Activated CD4-positive, CD25-positive, alpha-beta regulatory T cell treated with anti-CD3 and anti-CD28 coated beads, Interleukin-2, amount 50 U/mL, for 72 hours (primary cell): ENCODE results near the gene DCANP1.
A peak's percentile ranks its signal among the peaks of the same experiment; 100 is the strongest.

Experiments
- DNase-seq: peaks from one replicate; pipeline ENCODE4 v3.0.0; 2021

Gene DCANP1

GRCh38 chr5:135456238-135457099 is 9.3 kb upstream of the DCANP1 start:
- peak; percentile 21 for DNase-seq

- DNase-seq = peak; percentile 16
These were observed 8.7 kb upstream of the DCANP1 start for GRCh38 chr5:135455876-135456237.

DNA sequence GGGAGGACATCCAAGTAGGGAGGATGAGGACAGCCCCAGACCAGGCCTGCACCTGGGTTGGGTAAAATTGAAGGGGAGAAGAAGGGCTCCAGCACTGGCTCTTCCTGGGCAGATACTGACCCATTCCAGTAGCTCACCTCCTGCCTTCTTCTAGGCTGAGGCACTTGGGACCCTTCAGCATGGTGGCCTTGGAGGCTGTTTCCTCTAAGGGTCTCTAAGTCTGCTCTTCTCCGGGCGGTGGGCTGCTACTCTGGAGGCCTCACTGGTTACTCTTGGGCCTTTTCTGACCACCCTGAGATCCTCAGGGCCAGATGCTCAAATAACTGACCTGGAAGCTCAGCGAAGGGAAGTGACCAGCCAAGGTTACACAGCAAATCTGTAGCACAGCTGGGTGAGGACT is 7.8 kb upstream of the DCANP1 start:
- peak; percentile 16 for DNase-seq

DNA sequence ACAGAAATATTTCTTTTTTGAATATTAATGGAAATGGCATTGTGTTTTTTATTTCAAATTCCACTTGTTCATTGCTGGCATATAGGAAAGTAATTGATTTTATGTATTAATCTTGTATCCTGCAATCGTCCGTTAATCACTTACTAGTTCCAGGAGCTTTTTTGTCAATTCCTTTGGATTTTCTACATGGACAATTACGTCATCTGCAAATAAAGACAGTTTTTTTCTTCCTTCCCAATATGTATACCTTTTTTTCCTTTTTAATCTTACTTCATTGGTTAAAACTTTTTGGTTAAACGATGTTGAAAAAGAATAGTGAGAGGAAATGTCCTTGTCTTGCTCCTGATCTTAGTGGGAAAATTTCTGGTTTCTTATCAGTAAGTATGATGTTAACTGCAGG is 6.5 kb upstream of the DCANP1 start:
- DNase-seq = no peak

DNA sequence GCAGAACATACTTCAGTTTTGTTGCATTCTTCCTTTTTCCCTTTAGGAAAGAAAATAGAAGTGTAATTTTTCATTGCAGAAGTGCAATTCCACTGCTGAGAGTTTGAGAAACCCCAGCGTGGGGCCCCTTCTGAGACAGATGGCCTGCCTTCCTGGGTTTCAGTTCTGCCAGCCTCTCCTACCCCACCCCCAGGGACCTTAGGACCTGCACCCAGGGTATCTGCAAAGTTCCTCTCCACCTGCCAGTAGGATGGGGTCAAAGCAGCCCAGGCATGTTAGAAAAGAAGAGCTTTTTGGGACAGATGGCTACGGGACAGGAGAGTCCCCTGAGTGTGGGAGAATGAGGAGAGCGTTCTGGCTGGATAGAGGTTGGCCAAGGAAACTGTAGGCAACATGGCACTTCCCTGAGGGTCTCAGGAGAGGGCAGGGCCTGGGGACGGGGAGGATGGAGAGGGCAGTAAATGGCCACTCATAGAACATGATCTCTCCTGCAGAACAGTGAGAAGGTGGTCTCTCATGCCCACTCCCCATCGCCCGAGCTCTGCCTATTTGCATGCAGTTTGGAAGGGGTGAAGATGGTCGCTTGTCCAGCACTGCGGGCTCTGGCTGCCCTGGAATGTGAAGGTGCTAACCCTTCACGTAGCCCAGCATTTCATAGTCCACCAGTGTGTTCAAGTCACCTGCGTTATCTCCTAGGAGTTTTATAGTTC is 5.3 kb upstream of the DCANP1 start, which contains the start of gene TIFAB:
TIFAB (minus strand) TSS at position 31 of the 710 bp plus-strand sequence. CDS start 2,412 bp downstream, outside the sequence.
- DNase-seq = no peak

DNA sequence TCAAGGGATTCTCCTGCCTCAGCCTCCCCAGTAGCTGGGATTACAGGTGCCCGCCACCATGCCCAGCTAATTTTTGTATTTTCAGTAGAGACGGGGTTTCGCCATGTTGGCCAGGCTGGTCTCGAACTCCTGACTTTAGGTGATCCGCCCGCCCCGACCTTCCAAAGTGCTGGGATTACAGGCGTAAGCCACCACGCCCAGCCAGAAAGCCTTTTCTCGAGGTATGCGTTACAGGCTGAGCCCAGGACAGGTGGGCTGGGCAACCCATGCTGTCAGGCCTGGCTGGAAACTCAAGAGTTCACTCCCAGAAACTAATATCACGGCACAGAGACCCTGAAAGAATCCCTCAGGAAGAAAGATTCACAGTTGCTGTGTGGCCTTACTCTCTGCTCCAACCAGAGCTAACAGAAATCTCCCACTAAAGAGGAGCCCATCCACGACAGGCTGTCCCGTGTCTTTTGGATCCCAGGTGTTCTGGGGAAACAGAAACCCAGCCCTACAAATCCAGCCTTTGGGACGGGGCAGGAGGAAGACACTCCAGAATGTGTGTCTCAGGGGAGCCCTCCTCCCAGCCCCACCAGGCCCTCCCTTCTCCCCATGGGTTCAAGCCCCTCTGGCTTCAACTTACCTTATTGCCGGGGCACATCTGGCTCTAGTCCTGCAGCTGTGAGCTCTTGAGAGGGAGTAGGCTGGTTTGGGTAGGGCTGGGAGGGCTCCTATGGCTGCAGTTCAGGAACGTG is 4.6 kb upstream of the DCANP1 start:
- DNase-seq = no peak

DNA sequence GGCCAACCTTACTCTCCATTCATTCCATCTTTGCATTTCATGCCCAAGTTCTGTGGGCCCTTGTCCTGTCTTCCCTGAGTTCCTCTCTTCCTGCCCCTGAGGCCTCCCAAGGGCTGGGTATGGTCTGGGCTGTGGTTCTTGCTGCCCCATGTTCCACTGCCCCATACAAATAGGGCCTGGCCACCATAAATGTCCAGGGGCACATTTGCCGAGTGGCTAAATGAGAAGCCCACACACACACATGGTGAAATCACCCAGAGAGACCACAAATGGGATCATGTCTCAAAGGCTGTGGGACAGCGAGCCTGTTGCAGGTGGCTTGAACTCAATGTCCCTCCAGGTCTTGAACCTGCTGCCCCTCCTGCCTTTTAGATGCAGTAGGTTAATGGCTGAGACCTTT is 3.8 kb upstream of the DCANP1 start:
- no peak for DNase-seq

DNA sequence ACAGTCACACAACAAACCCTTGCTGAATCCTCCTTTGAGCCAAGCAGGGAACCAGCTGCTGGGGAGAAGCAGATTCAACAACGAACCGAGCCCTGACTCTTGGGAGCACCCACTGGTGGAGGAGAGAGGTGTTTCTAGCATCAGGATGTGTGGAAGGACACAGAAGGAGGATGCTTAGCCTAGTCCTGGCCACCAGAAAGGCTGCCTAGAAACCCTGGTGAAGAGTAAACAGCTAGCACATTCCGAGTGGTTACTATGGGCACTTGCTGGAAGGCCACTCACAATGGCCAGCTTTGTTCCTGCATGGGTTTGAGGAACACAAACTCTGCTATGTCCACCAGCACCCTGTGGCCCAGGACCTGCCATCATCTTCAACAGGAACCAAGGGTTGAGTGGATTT is 3.2 kb upstream of the DCANP1 start:
- no peak for DNase-seq

- DNase-seq = no peak
These were observed 2.5 kb upstream of the DCANP1 start for GRCh38 chr5:135449644-135450043.

- no peak for DNase-seq
These were observed 1.8 kb upstream of the DCANP1 start for GRCh38 chr5:135448791-135449507.

GRCh38 chr5:135448071-135448739 is 1.1 kb upstream of the DCANP1 start:
- no peak for DNase-seq

DNA sequence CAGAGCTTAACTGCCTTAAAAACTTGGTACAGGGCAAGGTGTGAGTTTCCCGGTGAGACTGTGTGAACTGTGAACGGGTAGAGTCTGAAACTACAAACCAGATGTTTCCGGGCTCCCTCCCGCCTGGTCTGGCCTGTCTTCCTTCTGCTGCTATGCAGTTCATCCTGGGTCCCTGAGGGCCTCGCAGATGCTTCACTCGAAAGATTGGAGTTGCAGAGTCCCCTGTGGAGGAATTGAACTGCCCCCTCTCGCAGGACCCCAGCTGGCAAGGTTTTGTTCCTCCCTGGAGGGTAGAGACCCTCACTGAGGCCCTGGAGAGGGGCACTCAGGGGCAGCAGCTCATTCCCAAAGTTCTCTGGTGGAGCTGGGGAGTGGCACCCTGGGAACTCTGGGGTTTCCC is 533 bp downstream of the DCANP1 start:
- DNase-seq = no peak

- no peak for DNase-seq
These were observed 942 bp downstream of the DCANP1 start for GRCh38 chr5:135446206-135446605.

GRCh38 chr5:135445306-135445985 is 1.7 kb downstream of the DCANP1 start:
- DNase-seq = no peak

DNA sequence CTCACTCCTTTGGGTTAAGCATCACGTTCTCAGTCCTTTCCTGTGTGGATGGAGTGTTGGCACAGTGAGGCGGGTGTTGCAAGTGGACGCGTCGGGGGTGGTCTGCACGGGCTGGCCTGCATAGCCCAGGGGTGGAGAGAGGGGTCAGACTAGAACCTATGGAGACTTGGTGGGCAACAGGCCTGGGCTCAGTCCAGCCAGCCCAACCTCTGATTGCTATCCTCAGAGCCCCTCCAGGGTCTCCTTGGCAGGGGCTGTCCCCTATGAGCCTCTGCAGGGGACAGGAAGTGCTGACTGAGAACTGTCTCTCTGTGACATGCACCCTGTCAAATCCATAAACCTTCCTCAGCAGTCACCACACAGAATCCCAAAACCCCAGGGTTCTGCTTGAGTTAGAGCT is 2.3 kb downstream of the DCANP1 start:
- DNase-seq = no peak

- no peak for DNase-seq
These were observed 2.8 kb downstream of the DCANP1 start for GRCh38 chr5:135444360-135444759.

DNA sequence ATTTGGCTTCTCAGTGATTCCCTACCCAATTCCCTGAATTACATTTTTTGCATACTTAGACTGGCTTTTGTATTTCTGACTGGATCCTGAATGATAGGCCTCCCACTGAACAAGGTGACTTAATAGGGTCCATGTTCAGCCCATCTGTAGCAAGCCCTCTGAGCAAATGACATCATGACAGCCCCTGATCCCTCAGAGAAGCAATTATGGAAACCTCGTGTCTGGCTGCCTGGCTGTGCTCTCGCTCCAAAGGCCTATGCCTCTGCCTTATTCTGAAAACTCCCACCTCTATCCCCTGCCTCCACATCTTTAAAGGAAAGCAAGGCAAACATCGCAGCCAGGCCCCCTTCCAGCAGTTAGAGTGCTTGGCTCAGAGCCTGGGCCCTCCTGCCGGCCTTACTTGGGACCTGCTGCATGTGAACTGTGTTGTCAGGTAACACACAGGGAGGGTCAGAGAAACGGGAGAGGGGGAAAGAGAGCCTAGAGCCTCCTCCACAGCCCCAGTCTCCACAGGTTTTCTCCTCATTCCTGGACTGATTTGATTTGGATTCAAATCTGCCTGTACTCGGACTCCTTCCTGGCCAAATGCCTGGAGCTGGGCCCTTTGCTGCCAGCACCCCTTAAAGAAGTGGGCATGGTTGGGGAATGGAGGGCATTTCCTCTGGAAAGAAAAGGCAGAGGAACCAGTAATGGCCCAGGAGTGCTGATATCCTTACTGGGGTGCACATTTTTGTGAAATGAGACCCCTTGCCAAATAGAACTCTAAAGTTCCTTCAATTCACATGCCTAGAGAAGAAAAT is 3.8 kb downstream of the DCANP1 start:
- no peak for DNase-seq

DNA sequence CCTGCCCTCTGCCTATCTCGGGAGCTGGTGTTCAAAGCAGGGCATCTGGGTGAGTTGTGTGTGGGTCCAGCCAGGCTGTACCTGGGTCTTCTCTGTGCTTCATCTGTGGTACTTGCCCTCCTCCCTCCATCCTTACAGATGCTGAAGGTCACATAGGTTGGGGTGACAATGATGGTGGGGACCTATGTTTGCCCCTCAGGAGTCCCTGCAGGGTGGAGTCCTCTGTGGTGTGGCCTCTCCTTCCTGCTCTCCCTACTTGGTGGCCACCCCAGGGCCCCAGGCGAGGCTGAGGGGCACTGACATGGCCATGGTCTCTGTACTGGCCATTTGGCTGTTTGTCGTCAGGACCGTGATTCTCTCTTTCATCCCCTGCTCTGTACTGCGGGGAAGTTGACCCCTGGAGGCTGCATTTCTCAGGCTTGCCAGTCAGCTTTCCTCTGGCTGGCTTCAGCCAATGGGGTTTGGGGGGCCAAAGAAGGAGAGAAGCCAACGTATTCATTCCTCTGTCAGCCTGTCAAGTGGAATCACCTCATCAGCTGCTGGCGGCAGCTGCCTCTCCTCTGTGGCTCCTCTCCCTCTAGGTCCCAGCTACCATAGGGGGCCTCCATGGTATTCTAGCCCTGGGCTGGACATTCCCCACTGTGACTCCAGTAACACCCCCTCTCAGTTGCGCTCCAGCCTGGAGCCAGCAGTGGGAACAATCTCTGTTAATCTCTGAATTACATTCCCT is 4.6 kb downstream of the DCANP1 start:
- no peak for DNase-seq

- no peak for DNase-seq
These were observed 5.2 kb downstream of the DCANP1 start for GRCh38 chr5:135441919-135442318.

GRCh38 chr5:135441350-135441831 is 5.8 kb downstream of the DCANP1 start:
- DNase-seq = no peak
